Lung (tissue), 16 donors: ENCODE data around the gene CYP2S1. TPM values are rescaled to one million over a fixed set of nuclear protein-coding genes. Genes with fewer than 3 reads are reported as not detected.
"Not testable (repeated sequence)": the region's sequence is repeated elsewhere in the genome, so short reads cannot be mapped to it uniquely, and the experiment has no call there.

Experiments
- ATAC-seq: fragments of 200-7000 bp; cut with Tn5 transposase; one replicate; pipeline ENCODE4 v1.9.1; 2020; ENCODE audit warnings: moderate number of reproducible peaks; ENCODE audit not compliant: insufficient read depth, low FRiP score
- DNase-seq, 3 donors: peaks; one replicate each; pipeline ENCODE4 v3.0.0-alpha.2; 2013 to 2017
- H3K27ac ChIP-seq, 2 donors: one replicate each; pipeline ENCODE4 v1.5.1; 2013; ENCODE audit warnings: mild to moderate bottlenecking in 2 of 2, moderate library complexity in 2 of 2, control low read depth in 1 of 2, inconsistent platforms in 1 of 2, low read depth in 1 of 2, low read length in 1 of 2
- H3K27me3 ChIP-seq, 3 donors: one replicate each; pipeline ENCODE4 v1.5.1; 2013; ENCODE audit warnings: low read length in 2 of 3; ENCODE audit not compliant: control insufficient read depth in 3 of 3, insufficient read depth in 3 of 3
- H3K36me3 ChIP-seq, 4 donors: one replicate each; pipeline ENCODE4 v1.5.1; 2013; ENCODE audit warnings: low read length in 4 of 4, mild to moderate bottlenecking in 1 of 4, moderate library complexity in 1 of 4; ENCODE audit not compliant: control insufficient read depth in 4 of 4, insufficient read depth in 4 of 4
- H3K4me1 ChIP-seq, 5 donors: one replicate each; pipeline ENCODE4 v1.5.1; 2013; ENCODE audit warnings: low read length in 5 of 5, mild to moderate bottlenecking in 2 of 5, moderate library complexity in 1 of 5; ENCODE audit not compliant: control insufficient read depth in 5 of 5, insufficient read depth in 5 of 5
- H3K4me3 ChIP-seq: one replicate; pipeline ENCODE4 v1.5.1; 2013; ENCODE audit warnings: mild to moderate bottlenecking, control low read depth, moderate library complexity
- H3K9ac ChIP-seq, 2 donors: one replicate each; pipeline ENCODE4 v1.5.1; 2013; ENCODE audit warnings: low read length in 2 of 2, control low read depth in 1 of 2; ENCODE audit not compliant: insufficient read depth in 1 of 2
- H3K9me3 ChIP-seq, 4 donors: one replicate each; pipeline ENCODE4 v1.5.1; 2013; ENCODE audit warnings: low read length in 3 of 4, mild to moderate bottlenecking in 1 of 4, moderate library complexity in 1 of 4; ENCODE audit not compliant: control insufficient read depth in 4 of 4, insufficient read depth in 3 of 4
- CTCF ChIP-seq: IDR thresholded peaks from 2 replicates; pipeline ENCODE4 v1.5.1; 2012; ENCODE audit warnings: mild to moderate bottlenecking; ENCODE audit errors: control extremely low read depth, extremely low read depth
- WGBS, 2 donors: extraction: QIAGEN DNeasy Blood & Tissue Kit; methylation state at CpG; one replicate each; pipeline ENCODE4 v1.1.7; 2013; 5-methylcytosine and 5-hydroxymethylcytosine counted together
- long read RNA-seq, 5 donors: transcript quantifications; one replicate each; lab custom pipeline, GENCODE V29; 2026
- polyA plus RNA-seq, 2 donors: library from polyadenylated mRNA; stranded (reverse); fragments of 200-250 nt; gene quantifications; one replicate each; pipeline ENCODE4 v1.2.1, GENCODE V29; 2013
- total RNA-seq, 2 donors: library from RNA; depleted of rRNA in 1 of 2; stranded (reverse); fragments of >200 nt in 1 of 2; gene quantifications; one replicate each; pipeline ENCODE4 v1.2.1, GENCODE V29; 2014 to 2021
- donor health status: control.
- donor health status: control.
- donor health status: Bipolar disorder and iron deficiency.
- donor health status: healthy.
- donor health status: DM: yes; HTN: yes; CAD: no.

Gene CYP2S1
- total RNA-seq (10 to 100 TPM in 1 of 2 donors, 1 to 10 TPM in 1; 9.7 to 13.2 TPM), polyA plus RNA-seq (1 to 10 TPM; 5.2 to 5.4 TPM)
- long read RNA-seq, donor 1, partial matches to known transcripts: 0 of 1 reads
- long read RNA-seq, donor 1, other reads (novel, unspliced or antisense): 0 of 1 reads
- long read RNA-seq, donor 2, partial matches to known transcripts: 0 of 1 reads
- long read RNA-seq, donor 2, other reads (novel, unspliced or antisense): 0 of 1 reads
- long read RNA-seq, donor 3: 0 reads
- long read RNA-seq, donor 4: 0 reads
- long read RNA-seq, donor 5: 0 reads

GRCh38 chr19:41192574-41193429, at the start of gene CYP2S1:
CYP2S1 (plus strand) TSS chr19:41193219; CDS start chr19:41193265, 46 bp downstream.
- ATAC-seq: peak; percentile 73
- Histone ChIP-seq H3K4me3 (peak within 1 kb of the TSS; percentile 11), H3K27me3 (peaks cover 0 to 18% (median 13%) of the 10 kb centered on the region in 3 donors)

GRCh38 chr19:41144403-41144802, 48.6 kb upstream of the CYP2S1 start:
- TF ChIP-seq CTCF: peak; percentile 84
- Histone ChIP-seq H3K9me3 (no peaks in the 10 kb centered on the region), H3K4me3 (no peak overlapping the region), H3K9ac (no peak overlapping the region), H3K27ac (no peak overlapping the region), H3K4me1 (no peaks in the 10 kb centered on the region), H3K27me3 (no peaks in the 10 kb centered on the region), H3K36me3 (no peaks in the 10 kb centered on the region)
- ATAC-seq (peak; percentile 75), DNase-seq (peak; percentile 59 to 64 (median 63))
- 22 to 35% methylated on average over 7 of the region's 7 CpGs for whole genome bisulfite sequencing, 2 donors

More at GRCh38 chr19:41192574-41193429, at the start of gene CYP2S1:
- no peaks in the 10 kb centered on the region for H3K9me3 ChIP-seq
- TF ChIP-seq CTCF: no peak
- H3K27ac ChIP-seq: no peak within 1 kb of the TSS
- H3K9ac ChIP-seq: no peak within 1 kb of the TSS
- whole genome bisulfite sequencing, 2 donors: 2 to 4% methylated on average over 48 to 58 of the region's 58 CpGs
- no peaks in the 10 kb centered on the region for H3K36me3 ChIP-seq
- peaks cover 0 to 6% (median 0%) of the 10 kb centered on the region in 5 donors for H3K4me1 ChIP-seq
- peak in 2 of 3 donors; percentile 19 to 26 for DNase-seq

- DNase-seq (no peak), ATAC-seq (no peak)
- 93 to 94% methylated on average over 2 of the region's 2 CpGs for WGBS, 2 donors
- Histone ChIP-seq H3K27me3 (no peaks in the 10 kb centered on the region), H3K4me1 (peaks cover 0 to 2% (median 0%) of the 10 kb centered on the region in 5 donors), H3K36me3 (no peaks in the 10 kb centered on the region), H3K9me3 (no peaks in the 10 kb centered on the region), H3K4me3 (no peak overlapping the region), H3K27ac (no peak overlapping the region), H3K9ac (no peak overlapping the region)
- no peak for TF ChIP-seq CTCF
Measured at GRCh38 chr19:41149831-41150230, 43.2 kb upstream of the CYP2S1 start.

GRCh38 chr19:41150986-41151385, 42.0 kb upstream of the CYP2S1 start:
- H3K27me3 ChIP-seq, H3K4me1 ChIP-seq, DNase-seq, ATAC-seq, H3K36me3 ChIP-seq, H3K27ac ChIP-seq, H3K9me3 ChIP-seq, H3K4me3 ChIP-seq, H3K9ac ChIP-seq: not testable (repeated sequence)
- WGBS, 2 donors: 84 to 90% methylated on average over 7 of the region's 7 CpGs
